H1 (cell line): ENCODE data around the gene SBF1.

Experiments used
- CREB1 ChIP-seq: IDR thresholded peaks from 2 replicates; pipeline ENCODE4 v1.6.1; 2012; ENCODE audit warnings: inconsistent platforms
- CTBP2 ChIP-seq: IDR thresholded peaks from 2 replicates; pipeline ENCODE4 v1.7.0; 2011; ENCODE audit warnings: borderline replicate concordance, mild to moderate bottlenecking, moderate library complexity, mixed read lengths, low read length; ENCODE audit not compliant: insufficient read depth, insufficient read length
- EGR1 ChIP-seq: IDR thresholded peaks from 2 replicates; pipeline ENCODE4 v1.6.1; 2011; ENCODE audit warnings: low read depth, low read length, borderline replicate concordance
- JUN ChIP-seq: IDR thresholded peaks from 2 replicates; pipeline ENCODE4 v1.6.1; 2011; ENCODE audit warnings: low read depth, mild to moderate bottlenecking, improper control_type of control experiment, low read length
- JUND ChIP-seq: IDR thresholded peaks from 2 replicates; pipeline ENCODE4 v1.6.1; 2011; ENCODE audit warnings: mild to moderate bottlenecking, improper control_type of control experiment, low read length
- RAD21 ChIP-seq, 2 experiments: IDR thresholded peaks in 1 of 2; conservative IDR thresholded peaks in 1 of 2; 2 replicates each; pipeline ENCODE4 v1.6.1; 2011; ENCODE audit warnings: low read depth in 2 of 2, low read length in 2 of 2, improper control_type of control experiment in 1 of 2, inconsistent platforms in 1 of 2, mild to moderate bottlenecking in 1 of 2, moderate library complexity in 1 of 2
- RBBP5 ChIP-seq: IDR thresholded peaks from 2 replicates; pipeline ENCODE4 v1.7.1; 2012; ENCODE audit warnings: low read depth, mild to moderate bottlenecking, inconsistent platforms, low read length, moderate library complexity, borderline replicate concordance
- TF ChIP-seq, protein P1 (sequence below): IDR thresholded peaks from 2 replicates; pipeline ENCODE4 v1.6.1; 2012; ENCODE audit warnings: inconsistent platforms
- TF ChIP-seq, protein P2 (sequence below), 3 experiments: IDR thresholded peaks; 1 replicate in 2 of 3; 2 replicates in 1 of 3; pipeline versions ENCODE4 v1.5.1 to v1.6.1; 2011; ENCODE audit warnings: low read length in 3 of 3, mild to moderate bottlenecking in 3 of 3, inconsistent platforms in 2 of 3, low read depth in 1 of 3, moderate library complexity in 1 of 3; ENCODE audit not compliant: insufficient read depth in 1 of 3; ENCODE audit errors: control extremely low read depth in 1 of 3
- TF ChIP-seq, protein P3 (sequence below): IDR thresholded peaks from 2 replicates; pipeline ENCODE4 v1.6.1; 2012; ENCODE audit warnings: low read length, inconsistent platforms
- TF ChIP-seq, protein P4 (sequence below): IDR thresholded peaks from 2 replicates; pipeline ENCODE4 v1.6.1; 2012; ENCODE audit warnings: inconsistent platforms

DNA sequence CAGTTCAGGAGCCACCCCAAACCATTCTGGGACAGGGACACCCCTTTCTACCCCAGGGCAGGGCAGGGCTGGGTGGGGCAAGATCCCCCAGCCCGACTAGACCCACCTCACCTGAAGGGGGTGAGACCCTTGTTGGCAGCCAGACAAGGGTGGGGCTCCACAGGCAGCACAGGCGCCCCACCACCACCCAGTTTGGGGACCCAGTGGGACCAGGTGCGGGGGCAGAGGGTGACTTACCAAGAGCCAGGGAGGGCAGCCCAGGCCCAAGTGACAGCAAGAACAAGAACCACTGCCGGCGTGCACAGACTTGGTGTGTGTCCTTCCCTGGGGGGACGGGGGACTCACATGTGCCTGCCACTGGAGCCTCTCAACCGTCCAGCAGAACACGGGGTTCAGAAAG is 8.7 kb upstream of the SBF1 start:
- TF ChIP-seq, protein P1, sequence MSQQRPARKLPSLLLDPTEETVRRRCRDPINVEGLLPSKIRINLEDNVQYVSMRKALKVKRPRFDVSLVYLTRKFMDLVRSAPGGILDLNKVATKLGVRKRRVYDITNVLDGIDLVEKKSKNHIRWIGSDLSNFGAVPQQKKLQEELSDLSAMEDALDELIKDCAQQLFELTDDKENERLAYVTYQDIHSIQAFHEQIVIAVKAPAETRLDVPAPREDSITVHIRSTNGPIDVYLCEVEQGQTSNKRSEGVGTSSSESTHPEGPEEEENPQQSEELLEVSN = no peak
- TF ChIP-seq JUN = no peak
- TF ChIP-seq, protein P2, sequence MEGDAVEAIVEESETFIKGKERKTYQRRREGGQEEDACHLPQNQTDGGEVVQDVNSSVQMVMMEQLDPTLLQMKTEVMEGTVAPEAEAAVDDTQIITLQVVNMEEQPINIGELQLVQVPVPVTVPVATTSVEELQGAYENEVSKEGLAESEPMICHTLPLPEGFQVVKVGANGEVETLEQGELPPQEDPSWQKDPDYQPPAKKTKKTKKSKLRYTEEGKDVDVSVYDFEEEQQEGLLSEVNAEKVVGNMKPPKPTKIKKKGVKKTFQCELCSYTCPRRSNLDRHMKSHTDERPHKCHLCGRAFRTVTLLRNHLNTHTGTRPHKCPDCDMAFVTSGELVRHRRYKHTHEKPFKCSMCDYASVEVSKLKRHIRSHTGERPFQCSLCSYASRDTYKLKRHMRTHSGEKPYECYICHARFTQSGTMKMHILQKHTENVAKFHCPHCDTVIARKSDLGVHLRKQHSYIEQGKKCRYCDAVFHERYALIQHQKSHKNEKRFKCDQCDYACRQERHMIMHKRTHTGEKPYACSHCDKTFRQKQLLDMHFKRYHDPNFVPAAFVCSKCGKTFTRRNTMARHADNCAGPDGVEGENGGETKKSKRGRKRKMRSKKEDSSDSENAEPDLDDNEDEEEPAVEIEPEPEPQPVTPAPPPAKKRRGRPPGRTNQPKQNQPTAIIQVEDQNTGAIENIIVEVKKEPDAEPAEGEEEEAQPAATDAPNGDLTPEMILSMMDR (IDR thresholded peaks at IDR 0.05; ENCODE audit: control extremely low read depth in 1 of 3, insufficient read depth in 1 of 3, low read depth in 1 of 3, low read length in 3 of 3) = no peak
- TF ChIP-seq, protein P3, sequence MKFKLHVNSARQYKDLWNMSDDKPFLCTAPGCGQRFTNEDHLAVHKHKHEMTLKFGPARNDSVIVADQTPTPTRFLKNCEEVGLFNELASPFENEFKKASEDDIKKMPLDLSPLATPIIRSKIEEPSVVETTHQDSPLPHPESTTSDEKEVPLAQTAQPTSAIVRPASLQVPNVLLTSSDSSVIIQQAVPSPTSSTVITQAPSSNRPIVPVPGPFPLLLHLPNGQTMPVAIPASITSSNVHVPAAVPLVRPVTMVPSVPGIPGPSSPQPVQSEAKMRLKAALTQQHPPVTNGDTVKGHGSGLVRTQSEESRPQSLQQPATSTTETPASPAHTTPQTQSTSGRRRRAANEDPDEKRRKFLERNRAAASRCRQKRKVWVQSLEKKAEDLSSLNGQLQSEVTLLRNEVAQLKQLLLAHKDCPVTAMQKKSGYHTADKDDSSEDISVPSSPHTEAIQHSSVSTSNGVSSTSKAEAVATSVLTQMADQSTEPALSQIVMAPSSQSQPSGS = no peak
- TF ChIP-seq EGR1 = no peak
- no peak for TF ChIP-seq CREB1
- TF ChIP-seq, protein P4, sequence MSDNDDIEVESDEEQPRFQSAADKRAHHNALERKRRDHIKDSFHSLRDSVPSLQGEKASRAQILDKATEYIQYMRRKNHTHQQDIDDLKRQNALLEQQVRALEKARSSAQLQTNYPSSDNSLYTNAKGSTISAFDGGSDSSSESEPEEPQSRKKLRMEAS = no peak
- TF ChIP-seq JUND = no peak
- no peak for TF ChIP-seq CTBP2
- TF ChIP-seq RBBP5 = no peak
- no peak for TF ChIP-seq RAD21 (IDR thresholded peaks at IDR 0.05 in 1 of 2, conservative IDR thresholded peaks at IDR 0.05 in 1 of 2; ENCODE audit: low read depth in 2 of 2, low read length in 2 of 2)
